ENCODE measurements around the gene RPS19BP1.

The RPS19BP1 gene, protein sequence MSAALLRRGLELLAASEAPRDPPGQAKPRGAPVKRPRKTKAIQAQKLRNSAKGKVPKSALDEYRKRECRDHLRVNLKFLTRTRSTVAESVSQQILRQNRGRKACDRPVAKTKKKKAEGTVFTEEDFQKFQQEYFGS

DNA sequence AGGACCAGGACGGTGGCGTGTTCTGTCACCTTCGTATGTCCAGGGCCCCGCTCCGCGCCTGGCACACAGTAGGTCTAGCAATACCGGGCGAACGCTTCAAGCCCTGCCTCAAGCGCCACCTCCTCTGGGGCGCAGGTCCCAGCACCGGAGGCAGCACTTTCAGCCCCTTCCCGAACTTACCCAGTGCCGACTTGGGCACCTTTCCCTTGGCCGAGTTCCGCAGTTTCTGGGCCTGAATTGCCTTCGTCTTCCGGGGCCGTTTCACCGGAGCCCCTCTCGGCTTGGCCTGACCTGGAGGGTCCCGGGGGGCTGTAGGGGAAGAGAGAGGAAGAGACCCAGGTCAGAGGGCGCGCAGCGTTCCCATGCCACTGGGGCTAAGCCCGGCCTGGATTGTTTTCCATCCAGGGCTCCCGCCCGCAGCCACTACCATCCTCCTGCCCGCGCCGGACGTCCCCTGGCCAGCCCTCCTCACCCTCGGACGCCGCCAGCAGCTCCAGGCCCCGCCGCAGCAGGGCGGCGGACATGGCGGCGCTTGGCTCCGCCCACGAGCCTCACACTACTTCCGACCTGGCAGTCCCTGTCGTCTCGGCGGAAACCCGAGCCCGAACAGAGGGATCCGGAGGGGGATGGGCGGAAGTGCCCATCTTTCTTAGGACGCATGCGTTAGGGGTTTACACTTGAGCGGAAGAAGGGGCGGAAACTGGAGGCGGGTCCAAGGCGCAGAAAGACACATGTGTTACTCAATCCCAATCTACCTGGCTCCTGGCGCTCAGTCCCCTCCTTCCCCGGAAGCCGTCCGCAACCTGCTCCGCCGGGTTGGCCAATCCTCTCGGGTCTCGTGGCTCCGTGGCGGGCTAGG is at the start of gene RPS19BP1:
RPS19BP1 (minus strand) TSS at position 534 of the 859 bp plus-strand sequence; CDS start at position 524, 10 bp downstream.
- peak; percentile 95 for DNase-seq

DNA sequence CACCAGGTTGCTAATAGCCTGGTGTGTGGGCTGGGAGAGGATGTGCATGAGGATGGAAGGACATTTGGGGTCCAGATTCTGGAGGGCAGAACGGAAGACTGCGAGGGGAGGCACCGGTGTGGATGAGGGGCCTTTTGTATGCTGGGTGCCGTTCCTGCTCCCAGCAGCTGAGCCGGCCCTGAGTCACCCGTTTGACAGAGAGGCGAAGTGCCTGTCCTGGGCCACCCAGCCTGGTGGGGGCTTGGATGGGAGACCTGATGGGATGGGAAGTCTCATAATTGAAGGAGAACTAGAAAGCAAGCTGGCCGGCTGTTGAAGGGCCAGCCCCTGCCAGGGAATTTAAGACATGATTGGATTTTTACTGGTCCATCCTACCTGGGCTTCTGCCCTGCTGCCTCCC is 48.8 kb upstream of the RPS19BP1 start:
- no peak for DNase-seq

DNA sequence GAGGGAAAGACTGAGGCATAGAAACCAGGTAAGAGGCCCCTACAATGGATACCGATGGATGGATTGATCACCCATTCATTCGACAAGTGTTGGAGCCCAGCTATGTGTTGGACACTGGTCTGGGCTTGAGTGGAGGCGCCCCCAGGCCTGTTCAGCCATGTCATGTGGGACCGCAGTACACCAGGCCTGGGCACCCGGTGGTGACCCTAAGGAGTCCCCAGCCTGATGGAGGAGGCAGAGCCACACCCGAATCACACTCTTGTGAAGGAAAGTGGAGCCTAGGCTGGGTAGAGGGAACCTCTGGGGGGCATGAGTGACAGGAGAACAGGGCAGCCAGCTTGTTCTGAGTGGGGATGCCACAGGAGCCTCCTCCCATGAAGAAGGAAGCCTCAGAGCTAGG is 48.2 kb upstream of the RPS19BP1 start:
- DNase-seq = no peak

DNA sequence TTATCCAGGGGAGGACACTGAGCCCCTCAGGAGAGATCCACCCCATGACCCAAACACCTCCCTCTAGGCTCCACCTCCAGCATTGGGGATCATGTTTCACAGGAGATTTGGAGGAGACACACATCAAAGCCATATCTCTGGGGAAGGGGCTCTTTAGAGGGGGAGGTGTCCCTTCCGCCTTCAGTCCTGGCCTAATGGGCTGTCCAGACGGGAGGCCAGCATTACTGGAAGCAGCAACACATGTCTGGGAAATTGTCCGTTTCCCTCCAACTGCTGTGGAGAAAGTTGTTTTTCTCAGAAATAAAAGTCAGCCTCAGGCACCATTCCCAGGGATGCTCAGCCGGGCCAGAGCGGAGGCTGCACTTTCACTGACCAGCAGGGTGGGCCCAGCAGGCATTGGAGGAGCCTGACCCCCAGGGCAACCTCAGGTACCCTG is 47.5 kb upstream of the RPS19BP1 start:
- DNase-seq = no peak

DNA sequence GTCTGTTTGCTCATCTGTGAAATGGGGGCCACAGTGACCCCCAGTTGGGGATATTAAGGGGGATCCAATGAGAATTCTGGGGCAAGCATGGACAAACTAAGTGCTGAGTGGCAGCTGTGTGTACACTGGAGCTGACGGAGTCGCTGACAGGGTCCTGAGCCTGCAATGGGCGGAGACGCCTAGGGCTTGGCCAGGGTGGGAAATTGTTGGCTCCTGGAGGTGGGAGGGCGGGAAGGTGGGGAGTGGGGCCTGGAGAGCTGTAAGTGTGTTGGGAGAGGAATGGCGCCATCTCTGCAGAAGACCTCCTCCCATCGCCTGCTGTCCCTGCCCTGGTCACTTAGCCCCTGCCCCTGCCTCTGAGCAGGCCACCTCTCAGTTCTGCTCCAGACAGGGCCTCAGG is 45.4 kb upstream of the RPS19BP1 start:
- DNase-seq = no peak

DNA sequence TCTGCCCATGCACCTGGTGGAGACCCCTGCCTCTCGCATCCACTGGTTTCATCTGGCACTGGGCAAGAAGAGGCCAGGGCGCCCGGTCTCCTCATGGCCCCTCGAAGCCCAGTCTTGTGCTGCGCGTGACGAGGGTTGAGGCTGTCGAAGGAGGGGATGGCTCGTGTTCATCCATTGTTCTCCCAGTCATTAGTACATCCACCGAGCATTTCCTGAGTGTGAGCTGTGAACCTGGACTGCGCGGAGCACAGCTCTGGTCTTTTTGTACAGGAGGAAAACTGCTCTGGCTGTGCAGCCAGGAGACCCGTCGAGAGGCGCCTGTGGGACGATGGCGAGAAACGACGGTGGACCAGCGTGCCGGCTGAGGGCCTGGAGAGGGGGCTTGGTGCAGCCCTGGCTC is 44.8 kb upstream of the RPS19BP1 start:
- DNase-seq = no peak

DNA sequence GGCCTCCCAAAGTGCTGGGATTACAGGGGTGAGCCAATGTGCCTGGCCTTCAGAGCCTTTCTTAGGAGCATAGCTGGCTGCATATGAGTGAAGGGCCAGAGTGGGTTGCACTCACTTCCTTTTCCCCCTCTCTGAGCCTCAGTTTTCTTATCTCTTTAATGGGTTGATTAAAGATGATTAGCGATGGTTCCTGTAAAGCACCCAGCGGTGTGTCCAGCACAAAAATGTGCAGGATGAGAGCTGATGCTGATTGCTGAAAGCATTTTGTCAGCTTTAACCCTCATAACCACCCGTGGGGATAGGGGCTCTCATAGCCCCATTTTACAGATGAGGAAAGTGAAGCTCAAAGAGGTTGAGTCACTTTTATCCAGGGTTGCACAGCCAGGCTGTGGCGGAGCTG is 43.5 kb upstream of the RPS19BP1 start:
- no peak for DNase-seq

DNA sequence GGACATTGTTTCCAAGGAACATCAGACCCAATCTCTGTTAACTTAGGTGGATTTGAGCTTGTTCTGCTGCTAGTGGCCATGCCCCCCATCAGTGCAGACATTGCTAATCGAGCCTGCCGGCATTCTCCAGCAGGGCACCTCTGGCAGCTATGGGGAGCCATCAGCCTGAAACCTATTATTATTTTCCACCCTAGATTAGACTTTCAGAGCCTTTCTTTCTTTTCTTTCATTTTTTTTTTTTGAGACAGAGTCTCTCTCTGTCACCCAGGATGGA is 42.9 kb upstream of the RPS19BP1 start:
- DNase-seq = no peak

DNA sequence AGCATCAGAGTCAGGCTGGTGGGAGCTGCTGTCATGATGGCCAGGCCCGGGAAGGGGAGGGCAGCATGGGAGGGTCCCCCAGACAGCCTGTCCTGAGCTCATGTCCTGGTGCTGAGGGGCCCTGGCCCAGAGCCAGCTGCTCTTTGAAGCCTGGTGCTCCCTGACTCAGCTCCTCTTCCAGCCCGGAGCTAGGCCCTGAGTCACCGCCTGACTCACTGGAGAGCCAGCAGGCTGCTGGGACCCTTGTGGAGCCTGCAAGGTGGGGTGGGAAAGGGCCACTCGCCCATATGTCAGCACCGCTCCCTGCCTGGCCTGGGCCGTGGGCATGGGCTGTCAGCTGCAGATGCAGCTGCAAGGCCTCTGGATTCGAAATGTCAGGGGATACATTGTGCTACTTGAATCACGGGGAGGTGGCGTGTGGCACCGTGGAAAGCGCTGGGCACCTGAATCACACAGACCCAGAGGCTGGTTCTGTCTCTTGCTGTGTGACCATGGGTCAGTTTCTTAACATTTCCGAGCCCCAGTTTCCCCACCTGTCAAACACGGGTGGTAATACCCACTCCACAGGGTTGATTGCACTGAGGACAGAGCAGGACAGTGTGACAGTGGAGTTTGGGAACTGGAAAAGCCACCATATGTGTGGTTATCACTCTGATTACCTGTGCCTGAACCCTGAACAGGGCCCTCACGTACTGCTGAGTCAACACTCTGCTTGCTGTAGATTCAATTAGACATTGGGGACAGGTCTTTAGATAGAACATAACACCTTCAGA is 42.4 kb upstream of the RPS19BP1 start:
- DNase-seq = no peak

DNA sequence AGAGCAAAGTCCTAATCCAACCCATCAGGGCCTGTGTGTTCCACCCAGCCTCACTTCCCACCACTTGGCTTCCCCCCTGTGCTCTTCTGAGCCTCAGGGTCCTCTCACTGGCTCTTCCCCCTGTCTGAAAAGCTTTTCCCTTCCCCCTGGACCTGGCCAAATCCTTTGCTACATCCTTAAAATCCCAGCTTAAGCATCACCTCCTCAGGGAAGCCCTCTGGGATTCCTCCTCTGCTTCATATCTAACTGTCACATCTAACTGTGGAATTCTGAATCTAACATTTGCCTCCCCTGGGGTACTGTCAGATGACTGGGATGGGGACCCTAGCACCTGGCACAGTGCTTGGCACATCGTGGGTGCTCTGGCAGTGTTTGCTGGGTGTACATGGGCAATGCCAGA is 39.0 kb upstream of the RPS19BP1 start:
- DNase-seq = no peak

DNA sequence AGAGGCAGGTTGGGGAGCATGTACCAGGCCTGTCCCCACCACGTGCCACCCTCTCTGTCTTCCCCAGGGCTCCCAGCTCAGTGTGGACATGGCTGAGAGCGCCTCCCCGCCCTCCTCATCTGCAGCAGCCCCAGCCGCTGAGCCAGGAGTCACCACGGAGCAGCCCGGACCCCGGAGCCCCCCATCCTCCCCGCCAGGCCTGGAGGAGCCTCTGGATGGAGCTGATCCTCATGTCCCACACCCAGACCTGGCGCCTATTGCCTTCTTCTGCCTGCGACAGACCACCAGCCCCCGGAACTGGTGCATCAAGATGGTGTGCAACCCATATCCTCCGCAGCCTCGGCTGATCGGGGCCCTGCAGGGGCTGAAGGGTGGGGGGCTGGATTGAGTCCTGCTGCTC is 38.1 kb upstream of the RPS19BP1 start, which contains the start of gene CACNA1I:
CACNA1I (plus strand) TSS at position 89 of the 400 bp plus-strand sequence; CDS start at position 89, 0 bp downstream.
- DNase-seq = no peak

DNA sequence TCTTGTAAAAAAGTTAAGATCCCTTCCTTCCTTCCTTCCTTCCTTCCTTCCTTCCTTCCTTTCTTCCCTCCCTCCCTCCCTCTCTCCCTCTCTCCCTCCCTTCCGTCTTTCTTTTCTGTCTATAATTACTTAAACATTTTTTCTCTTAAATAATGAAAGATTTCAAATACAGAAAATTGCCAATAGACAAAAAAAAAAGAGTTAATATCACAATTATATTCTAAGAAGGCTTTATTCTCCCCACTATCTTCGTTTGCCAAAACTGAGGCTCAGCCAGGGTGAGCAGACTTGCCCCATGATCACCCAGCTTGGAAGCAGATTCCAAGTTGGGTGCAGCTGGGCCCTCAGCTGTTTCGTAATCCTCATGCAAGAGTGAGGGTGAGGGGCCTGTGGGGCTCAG is 37.7 kb upstream of the RPS19BP1 start:
- DNase-seq = no peak

DNA sequence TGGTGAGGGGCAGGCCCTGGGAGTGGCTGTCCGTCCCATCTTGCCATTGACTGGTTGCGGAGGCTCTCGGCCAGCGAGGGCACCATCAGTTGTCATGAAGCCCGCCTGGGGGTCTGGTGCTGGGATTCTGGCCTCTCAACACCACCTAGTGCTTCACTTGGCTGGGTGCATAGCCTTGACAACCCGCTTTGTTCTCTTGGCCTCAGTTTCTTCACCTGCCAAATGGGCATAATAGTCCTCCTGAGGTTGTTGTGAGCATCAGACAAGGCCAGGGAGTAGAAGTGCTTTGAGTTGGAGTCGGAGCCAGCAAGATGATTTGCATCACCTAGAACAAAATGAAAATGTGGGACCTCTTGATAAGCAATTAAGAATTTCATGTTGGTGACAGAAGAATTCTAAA is 36.5 kb upstream of the RPS19BP1 start:
- DNase-seq = no peak

DNA sequence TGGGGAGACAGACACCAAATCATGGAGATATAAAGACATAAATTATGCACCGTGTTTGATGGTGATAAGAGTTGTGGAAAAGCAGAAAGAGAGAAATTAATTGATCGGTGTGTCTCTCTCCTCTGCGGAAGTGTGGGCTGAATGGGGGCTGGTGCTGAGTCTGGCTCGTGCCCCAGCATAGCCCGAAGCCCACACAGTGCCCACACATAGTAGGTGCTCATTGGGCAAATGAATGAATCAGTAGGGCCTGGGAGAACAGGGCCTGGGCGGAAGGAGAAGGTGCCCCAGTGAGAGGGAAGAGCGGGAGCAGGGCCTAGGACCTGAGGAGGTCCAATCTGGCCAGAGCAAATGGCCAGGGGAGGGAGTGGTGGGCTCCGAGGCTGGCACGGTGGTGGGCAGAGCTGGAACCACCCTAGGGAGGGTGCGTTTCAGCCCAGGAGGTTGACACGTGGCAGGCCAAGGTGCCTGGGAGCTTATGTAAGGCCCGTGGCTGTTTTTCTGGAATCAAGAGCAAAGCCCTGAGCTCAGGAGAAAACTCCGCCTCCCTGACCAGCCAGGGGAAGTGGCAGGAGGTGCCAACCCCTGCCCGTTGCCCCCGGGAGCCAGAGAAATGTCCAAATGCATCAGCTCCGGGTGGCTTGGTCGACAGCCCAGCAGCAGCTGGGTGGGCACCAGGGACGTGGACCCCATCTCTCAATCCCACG is 35.9 kb upstream of the RPS19BP1 start:
- DNase-seq = no peak

DNA sequence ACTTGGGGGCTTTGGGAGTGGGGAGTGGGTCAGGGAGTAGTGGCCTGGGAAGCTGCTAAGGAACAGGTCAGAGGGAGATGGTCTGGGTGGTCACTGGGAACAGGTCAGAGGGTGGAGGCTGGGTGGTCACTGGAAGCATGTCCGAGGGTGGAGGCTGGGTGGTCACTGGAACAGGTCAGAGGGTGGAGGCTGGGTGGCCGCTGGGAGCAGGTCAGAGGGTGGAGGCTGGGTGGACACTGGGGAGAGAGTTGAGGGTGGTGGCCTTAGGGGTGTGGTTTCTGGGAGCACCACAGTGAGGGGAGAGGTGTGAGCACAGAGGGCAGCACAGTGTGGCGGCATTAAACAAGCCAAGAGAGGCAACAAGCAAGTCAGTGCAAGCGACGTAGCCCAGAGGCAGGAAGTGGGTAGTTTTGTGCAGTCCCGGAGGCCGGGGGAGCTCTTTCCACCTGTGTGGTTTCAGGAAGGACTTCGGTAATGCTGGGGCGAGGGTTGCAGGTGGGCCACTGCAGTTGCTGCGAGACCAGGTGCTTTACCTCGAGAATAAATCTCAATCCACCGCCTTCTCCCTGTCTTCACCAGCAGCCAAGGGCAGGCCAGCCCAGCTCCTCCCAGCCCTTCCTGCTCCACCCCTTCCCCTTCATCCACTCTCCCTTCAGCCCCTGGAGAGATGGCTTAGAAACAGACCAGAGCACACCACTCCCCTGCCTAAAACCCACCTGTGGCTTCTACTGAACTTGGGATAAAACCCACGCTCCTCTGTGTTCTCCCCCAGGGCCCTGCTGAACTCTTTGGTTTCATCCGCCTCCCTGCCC is 34.8 kb upstream of the RPS19BP1 start:
- no peak for DNase-seq

DNA sequence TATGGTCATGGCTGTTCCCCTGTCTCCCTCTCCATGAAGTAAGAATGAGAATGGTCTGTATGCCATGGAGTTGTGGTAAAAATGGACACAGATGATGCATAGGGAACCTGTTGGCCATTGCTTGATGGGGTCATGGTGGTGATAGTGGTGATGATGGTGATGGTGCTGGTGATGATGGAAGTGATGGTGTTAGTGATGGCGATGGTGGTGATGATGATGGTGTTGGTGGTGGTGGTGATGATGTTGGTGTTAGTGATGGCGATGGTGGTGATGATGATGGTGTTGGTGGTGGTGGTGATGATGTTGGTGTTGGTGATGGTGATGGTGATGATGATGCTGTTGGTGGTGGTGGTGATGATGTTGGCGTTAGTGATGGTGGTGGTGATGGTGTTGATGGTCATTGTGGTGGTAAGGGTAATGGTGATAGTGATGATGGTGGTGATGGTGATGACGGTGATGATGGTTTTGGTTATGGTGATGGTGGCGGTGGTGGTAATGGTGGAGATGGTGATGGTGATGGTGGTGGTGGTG is 32.9 kb upstream of the RPS19BP1 start:
- DNase-seq = no peak

DNA sequence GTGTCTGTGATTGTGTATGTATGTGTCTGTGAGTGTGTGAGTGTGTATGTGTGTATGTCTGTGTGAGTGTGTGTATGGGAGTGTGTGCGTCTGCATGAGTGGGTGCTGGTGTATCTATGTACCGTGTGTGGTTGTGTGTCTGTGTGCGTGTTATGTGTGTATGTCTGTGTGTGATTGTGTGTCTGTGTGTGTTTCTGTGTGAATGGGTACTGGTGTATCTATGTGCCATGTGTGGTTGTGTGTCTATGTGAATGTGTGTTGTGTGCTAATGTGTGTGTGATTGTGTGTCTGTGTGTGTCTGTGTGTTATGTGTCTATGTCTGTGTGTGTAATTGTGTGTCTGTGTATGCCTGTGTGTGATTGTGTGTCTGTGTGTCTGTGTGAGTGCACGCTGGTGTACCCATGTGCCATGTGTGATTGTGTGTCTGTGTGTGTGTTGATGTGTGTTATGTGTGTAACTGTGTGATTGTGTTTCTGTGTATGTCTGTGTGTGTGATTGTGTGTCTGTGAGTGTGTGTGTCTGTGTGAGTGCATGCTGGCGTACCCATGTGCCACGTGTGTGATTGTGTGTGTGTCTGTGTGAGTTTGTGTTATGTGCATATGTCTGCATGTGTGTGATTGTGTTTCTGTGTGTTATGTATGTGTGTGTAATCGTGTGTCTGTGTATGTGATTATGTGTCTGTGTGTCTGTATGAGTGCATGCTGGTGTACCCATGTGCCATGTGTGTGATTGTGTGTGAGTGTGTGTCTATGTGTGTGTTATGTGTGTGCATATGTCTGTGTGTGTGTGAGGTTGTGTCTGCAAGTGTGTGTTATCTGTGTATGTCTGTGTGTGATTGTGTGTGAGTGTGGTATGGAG is 31.3 kb upstream of the RPS19BP1 start:
- no peak for DNase-seq

DNA sequence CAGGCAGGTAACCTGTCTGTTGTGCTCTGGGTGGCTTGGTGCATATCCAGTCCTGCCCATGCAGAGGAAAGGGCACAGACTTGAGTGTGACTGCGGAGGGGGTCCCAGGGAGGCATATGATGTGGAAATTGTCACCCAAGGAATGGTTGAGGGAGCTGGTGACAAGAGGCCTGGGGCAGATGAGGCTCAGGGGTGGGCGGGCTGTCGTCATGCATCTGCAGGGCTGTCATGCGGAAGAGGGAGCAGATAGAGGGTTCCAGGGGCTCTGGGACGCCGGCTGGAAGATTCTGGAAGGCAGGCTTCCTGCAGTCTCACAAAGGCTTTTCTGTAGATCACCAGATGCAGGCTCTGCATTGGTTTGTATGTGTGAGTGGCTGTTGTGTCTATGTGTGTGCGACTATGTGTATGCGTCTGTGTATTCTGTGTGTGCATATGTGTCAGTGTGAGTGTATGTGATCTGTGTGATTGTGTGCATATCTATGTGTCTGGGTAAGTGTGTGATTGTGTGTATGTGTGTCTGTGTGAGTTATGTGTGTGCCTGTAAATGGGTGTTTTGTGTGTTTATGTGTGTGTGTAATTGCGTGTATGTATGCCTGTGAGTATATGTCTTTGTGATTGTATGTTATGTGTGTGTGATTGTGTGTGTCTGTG is 30.4 kb upstream of the RPS19BP1 start:
- DNase-seq = no peak

DNA sequence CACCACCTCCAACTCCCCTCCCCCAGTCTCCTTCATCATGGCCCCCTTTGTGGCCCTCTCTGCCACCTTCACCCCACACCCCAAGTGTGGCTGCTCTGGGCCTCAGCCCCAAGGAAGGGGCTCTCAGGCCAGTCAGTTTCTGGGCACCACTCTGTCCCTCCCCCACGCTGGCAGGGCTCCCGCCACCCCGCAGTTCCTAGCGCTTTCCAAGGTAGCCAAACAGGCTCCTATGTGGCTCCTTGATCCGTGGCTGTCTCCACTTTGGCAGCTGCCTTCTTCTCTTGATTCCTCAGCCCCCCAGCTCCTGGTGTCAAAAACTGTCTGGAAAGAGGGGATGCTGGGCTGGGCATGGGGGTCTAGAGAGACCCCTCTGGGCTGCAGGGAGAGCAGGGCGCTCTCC is 27.6 kb upstream of the RPS19BP1 start:
- DNase-seq = no peak

DNA sequence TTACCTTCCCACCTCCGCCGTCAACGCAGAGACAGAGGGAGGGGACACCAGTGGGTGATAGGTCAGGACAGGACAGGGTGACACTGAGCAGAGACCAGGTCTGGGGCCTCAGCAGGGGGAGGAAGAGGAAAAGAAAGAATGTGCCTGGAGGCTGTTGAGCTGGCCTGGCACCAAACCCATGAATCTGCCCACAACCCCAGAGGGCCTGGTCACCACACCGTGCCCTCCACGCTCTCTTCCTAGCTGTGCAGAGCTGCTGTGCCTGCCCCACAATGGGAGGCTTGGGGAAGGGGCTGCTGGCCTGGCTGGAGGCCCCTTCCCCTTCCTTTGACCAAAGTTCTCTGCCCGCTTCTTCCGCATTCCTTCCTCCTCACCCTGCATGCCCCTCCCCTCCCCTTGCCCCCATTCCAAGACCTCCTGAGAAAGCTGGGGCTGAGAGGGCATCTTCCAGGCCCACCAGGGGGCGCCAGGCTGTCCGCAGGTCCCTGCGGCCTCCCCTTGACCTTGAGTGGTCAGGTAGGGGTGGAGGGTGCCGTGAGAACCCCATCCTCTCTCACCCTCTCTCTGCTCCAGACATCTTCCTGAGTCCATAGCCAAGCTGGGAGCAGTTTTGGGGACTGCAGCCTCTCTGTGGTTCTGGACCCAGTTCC is 27.0 kb upstream of the RPS19BP1 start:
- no peak for DNase-seq

Measured in NCI-H2081 treated with DMSO at 0.1 percent for 48 hours (cell line).